Measurements from ENCODE around the gene IL17RD. TPM values are rescaled to one million over a fixed set of nuclear protein-coding genes. Genes with fewer than 3 reads are reported as not detected.
A peak's percentile ranks its signal among the peaks of the same experiment; 100 is the strongest.

Gene IL17RD
- total RNA-seq, 1 donor from 2014 or later, result 51.9 TPM

DNA sequence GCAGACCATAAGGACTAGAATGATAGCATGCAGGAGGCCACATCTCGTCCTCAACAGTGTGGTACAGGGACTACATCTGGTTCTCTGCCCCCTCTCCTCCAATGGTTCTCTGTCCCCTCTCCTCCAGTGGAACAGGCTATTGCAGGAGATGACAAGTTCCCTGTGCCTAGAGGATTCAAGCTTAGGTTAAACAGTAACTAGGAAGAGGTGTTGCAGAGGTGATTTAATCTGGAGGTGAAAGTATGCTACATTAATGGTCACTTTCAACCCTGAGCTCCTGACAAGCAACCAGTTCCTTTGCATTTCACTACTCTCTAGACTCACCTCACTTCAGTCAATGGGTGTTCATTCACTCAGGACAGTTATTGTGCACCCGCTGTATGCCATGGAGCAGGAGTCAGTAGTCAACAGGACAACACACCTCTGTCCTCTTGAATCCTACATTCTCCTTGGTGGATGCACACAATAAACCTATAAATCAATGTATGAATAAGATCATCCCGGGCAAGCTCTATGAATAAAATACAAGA lies 88.7 kb downstream of the IL17RD start:
- TF ChIP-seq, protein P1, sequence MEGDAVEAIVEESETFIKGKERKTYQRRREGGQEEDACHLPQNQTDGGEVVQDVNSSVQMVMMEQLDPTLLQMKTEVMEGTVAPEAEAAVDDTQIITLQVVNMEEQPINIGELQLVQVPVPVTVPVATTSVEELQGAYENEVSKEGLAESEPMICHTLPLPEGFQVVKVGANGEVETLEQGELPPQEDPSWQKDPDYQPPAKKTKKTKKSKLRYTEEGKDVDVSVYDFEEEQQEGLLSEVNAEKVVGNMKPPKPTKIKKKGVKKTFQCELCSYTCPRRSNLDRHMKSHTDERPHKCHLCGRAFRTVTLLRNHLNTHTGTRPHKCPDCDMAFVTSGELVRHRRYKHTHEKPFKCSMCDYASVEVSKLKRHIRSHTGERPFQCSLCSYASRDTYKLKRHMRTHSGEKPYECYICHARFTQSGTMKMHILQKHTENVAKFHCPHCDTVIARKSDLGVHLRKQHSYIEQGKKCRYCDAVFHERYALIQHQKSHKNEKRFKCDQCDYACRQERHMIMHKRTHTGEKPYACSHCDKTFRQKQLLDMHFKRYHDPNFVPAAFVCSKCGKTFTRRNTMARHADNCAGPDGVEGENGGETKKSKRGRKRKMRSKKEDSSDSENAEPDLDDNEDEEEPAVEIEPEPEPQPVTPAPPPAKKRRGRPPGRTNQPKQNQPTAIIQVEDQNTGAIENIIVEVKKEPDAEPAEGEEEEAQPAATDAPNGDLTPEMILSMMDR (conservative IDR thresholded peaks at IDR 0.05), result no peak
- DNase-seq (ENCODE audit: low read depth, low spot score), result no peak
- H3K27me3 Mint-ChIP-seq (ENCODE audit: low read depth), result peaks cover 36% of the 10 kb centered on the region
- no peak overlapping the region for H3K27ac Mint-ChIP-seq (ENCODE audit: unreplicated experiment)
- H3K36me3 Mint-ChIP-seq (ENCODE audit: low read depth), result no peaks in the 10 kb centered on the region
- peaks cover 9% of the 10 kb centered on the region for H3K4me1 Mint-ChIP-seq
- H3K4me3 Mint-ChIP-seq, result peak overlapping the region; percentile 54
- H3K9me3 Mint-ChIP-seq, result no peaks in the 10 kb centered on the region

DNA sequence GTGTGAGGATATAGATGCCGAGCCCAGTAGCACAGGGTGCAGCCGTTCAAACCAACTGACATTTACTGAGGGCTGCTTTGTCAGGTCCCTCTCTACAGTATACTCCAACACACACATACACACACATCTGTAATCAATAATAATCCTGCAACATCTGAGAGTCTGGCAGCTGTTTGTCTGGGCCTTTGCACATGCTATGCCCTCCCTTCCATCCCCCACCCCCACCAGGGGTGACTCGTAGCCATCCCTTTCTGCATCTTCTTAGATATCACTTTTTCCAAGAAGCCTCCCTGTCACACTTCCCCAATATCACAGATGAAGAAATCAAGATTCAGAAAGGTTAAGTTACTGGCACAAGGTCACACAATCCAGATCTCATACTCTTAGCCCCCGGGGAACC lies 91.0 kb downstream of the IL17RD start:
- H3K4me3 Mint-ChIP-seq, result no peak overlapping the region
- H3K9me3 Mint-ChIP-seq, result no peaks in the 10 kb centered on the region
- peaks cover 20% of the 10 kb centered on the region for H3K27me3 Mint-ChIP-seq (ENCODE audit: low read depth)
- TF ChIP-seq, protein P1 (conservative IDR thresholded peaks at IDR 0.05), result no peak
- no peak overlapping the region for H3K27ac Mint-ChIP-seq (ENCODE audit: unreplicated experiment)
- H3K4me1 Mint-ChIP-seq, result peaks cover 7% of the 10 kb centered on the region
- no peak for DNase-seq (ENCODE audit: low read depth, low spot score)
- no peaks in the 10 kb centered on the region for H3K36me3 Mint-ChIP-seq (ENCODE audit: low read depth)

DNA sequence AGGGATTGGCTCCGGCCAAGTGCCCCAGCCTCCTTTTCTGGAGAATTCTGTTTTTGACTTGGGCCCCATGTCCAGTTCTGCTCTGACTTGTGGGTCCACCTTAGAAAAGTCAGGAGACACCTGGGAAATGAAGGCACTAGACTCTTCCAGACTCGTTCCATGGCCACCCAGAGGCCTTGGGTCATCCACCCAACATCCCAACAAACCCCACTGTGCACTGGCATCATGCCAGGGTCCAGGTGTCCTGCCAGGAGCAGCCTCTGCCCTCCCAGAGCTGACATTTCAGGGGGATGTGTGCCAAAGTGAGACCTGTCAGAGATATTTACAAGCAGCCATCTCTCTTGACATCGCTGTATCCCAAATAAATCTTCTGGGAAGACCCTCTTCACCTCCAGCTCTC lies 91.5 kb downstream of the IL17RD start:
- TF ChIP-seq, protein P1 (conservative IDR thresholded peaks at IDR 0.05), result no peak
- H3K27ac Mint-ChIP-seq (ENCODE audit: unreplicated experiment), result no peak overlapping the region
- no peaks in the 10 kb centered on the region for H3K9me3 Mint-ChIP-seq
- H3K36me3 Mint-ChIP-seq (ENCODE audit: low read depth), result no peaks in the 10 kb centered on the region
- peaks cover 12% of the 10 kb centered on the region for H3K4me1 Mint-ChIP-seq
- peaks cover 20% of the 10 kb centered on the region for H3K27me3 Mint-ChIP-seq (ENCODE audit: low read depth)
- H3K4me3 Mint-ChIP-seq, result no peak overlapping the region
- no peak for DNase-seq (ENCODE audit: low read depth, low spot score)

DNA sequence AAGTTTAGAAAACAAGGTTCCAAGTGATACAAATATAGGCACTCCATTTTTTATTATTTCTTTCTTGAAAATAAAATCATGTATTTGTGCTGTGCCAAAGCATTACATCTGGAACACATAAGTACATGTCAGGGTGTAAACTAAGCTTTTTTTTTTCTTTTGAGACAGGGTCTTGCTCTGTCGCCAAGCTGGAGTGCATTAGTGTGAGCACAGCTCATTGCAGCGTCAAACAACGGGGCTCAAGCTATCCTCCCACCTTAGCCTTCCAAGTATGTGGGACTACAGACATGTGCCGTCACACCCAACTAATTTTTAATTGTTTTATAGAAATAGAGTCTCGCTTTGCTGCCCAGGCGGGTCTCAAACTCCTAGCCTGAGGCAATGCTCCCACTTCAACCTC lies 95.7 kb downstream of the IL17RD start:
- Mint-ChIP-seq H3K9me3 (no peaks in the 10 kb centered on the region), H3K4me3 (no peak overlapping the region), H3K27me3 (ENCODE audit: low read depth) (no peaks in the 10 kb centered on the region), H3K36me3 (ENCODE audit: low read depth) (no peaks in the 10 kb centered on the region), H3K4me1 (peaks cover 16% of the 10 kb centered on the region), H3K27ac (ENCODE audit: unreplicated experiment) (no peak overlapping the region)
- TF ChIP-seq, protein P1 (conservative IDR thresholded peaks at IDR 0.05), result no peak
- DNase-seq (ENCODE audit: low read depth, low spot score), result no peak

DNA sequence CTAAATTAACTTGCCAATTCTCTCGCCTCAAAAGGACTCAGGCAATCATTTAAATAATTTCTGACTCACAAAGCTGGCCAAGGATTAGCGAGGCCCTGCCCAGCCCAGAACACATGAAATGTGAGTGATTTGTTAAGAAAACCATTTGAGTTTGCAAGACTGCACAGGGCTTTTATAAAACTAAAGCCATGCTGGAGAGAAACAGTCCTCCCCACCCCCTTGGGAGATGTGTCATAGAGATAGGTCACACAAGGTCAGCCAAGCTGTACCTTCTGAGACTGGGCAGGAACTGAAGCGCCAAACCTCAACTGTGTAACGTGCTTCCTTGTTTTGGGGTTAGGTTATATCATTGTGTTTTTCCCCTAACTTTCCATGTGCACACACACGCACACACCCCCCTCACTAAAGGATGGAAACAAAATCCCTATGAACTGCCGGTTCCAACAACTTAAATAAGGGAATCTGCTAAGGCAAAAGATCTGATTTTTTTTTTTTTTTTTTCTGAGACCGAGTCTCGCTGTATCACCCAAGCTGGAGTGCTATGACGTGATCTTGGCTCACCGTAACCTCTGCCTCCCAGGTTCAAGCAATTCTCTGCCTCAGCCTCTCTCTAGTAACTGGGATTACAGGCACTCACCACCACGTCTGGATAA lies 96.6 kb downstream of the IL17RD start:
- H3K4me3 Mint-ChIP-seq, result no peak overlapping the region
- no peaks in the 10 kb centered on the region for H3K36me3 Mint-ChIP-seq (ENCODE audit: low read depth)
- no peak for DNase-seq (ENCODE audit: low read depth, low spot score)
- TF ChIP-seq, protein P1 (conservative IDR thresholded peaks at IDR 0.05), result no peak
- peaks cover 21% of the 10 kb centered on the region for H3K4me1 Mint-ChIP-seq
- H3K9me3 Mint-ChIP-seq, result no peaks in the 10 kb centered on the region
- H3K27me3 Mint-ChIP-seq (ENCODE audit: low read depth), result no peaks in the 10 kb centered on the region
- H3K27ac Mint-ChIP-seq (ENCODE audit: unreplicated experiment), result no peak overlapping the region

Measured in neural crest cell (in vitro differentiated cells).